Measurements from ENCODE around the gene CDK18. TPM values are rescaled to one million over a fixed set of nuclear protein-coding genes. Genes with fewer than 3 reads are reported as not detected.

CDK18 gene
- total RNA-seq, 2 experiments from 2014 or later, result 8.4 to 10.4 TPM

- no peak overlapping the region for H3K4me3 Mint-ChIP-seq
- H3K36me3 Mint-ChIP-seq (ENCODE audit: low read depth), result peaks cover 6% of the 10 kb centered on the region
- H3K9me3 Mint-ChIP-seq, result peaks cover 7% of the 10 kb centered on the region
- peaks cover 7% of the 10 kb centered on the region for H3K4me1 Mint-ChIP-seq (ENCODE audit: low read depth)
- no peak for DNase-seq
- CTCF ChIA-PET, result interaction anchor here (1.1 to 2.0 kb wide), 3 partner anchors 15 to 73 kb away, joined by 4 to 7 read pairs (median 5); no protein-coding TSS in a partner anchor
- no peak for ATAC-seq
- POLR2A ChIA-PET, result interaction anchor here (1.3 kb wide), 1 partner anchor 29 kb away, joined by 3 read pairs; no protein-coding TSS in a partner anchor
- no peak overlapping the region for H3K27ac Mint-ChIP-seq
- TF ChIP-seq, protein P1, sequence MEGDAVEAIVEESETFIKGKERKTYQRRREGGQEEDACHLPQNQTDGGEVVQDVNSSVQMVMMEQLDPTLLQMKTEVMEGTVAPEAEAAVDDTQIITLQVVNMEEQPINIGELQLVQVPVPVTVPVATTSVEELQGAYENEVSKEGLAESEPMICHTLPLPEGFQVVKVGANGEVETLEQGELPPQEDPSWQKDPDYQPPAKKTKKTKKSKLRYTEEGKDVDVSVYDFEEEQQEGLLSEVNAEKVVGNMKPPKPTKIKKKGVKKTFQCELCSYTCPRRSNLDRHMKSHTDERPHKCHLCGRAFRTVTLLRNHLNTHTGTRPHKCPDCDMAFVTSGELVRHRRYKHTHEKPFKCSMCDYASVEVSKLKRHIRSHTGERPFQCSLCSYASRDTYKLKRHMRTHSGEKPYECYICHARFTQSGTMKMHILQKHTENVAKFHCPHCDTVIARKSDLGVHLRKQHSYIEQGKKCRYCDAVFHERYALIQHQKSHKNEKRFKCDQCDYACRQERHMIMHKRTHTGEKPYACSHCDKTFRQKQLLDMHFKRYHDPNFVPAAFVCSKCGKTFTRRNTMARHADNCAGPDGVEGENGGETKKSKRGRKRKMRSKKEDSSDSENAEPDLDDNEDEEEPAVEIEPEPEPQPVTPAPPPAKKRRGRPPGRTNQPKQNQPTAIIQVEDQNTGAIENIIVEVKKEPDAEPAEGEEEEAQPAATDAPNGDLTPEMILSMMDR (IDR thresholded peaks at IDR 0.05), result no peak
- intact Hi-C loops (cut with micrococcal nuclease), result no loop called here
- H3K27me3 Mint-ChIP-seq, result peaks cover 31% of the 10 kb centered on the region
Measured at GRCh38 chr1:205470131-205470530, 34.3 kb upstream of the CDK18 start.

DNA sequence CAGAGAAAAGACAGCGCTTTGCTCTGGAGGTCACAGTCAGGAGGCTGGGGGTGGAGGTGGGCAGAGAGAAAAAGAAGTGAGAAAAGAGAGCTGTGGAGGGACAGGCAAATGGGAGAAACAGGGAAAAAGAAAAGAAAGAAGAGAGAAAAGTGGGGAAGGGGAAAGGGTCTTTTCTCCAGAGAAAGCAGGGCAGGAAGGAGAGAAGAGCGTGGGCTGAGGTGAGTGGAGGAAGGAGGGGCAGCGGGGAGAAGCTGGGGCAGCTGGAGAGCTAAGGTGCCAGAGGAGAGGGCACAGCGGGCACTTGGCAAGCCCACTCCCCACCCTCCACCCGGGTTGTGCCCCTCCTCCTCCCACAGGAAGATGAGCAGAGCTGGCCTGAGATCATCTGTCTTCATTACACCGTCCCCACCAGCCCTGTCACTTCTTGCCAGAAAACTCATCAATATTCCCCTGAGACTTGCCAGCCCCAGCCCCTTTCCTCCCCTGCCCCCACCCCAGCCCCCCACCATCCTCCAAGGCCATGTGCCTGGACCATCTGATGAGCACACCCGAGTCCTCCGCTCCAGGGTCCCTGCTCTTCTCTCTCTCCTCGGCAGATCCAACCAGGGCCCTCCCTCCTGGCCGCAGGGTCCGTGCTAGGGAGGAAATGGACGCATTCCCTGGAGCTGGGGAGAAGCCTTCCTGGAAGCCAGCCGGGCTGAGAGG lies 31.6 kb upstream of the CDK18 start:
- H3K4me3 Mint-ChIP-seq, result no peak overlapping the region
- peaks cover 7% of the 10 kb centered on the region for H3K4me1 Mint-ChIP-seq (ENCODE audit: low read depth)
- CTCF ChIA-PET, result interaction anchor here (1.1 to 6.0 kb wide), 4 partner anchors 14 to 119 kb away, joined by 3 to 52 read pairs (median 8); no protein-coding TSS in a partner anchor
- peaks cover 24% of the 10 kb centered on the region for H3K27me3 Mint-ChIP-seq
- POLR2A ChIA-PET, result no interaction called here
- peaks cover 18% of the 10 kb centered on the region for H3K9me3 Mint-ChIP-seq
- DNase-seq, result no peak
- intact Hi-C loops (cut with micrococcal nuclease), result no loop called here
- TF ChIP-seq, protein P1 (IDR thresholded peaks at IDR 0.05), result no peak
- H3K27ac Mint-ChIP-seq, result no peak overlapping the region
- H3K36me3 Mint-ChIP-seq (ENCODE audit: low read depth), result peaks cover 6% of the 10 kb centered on the region
- ATAC-seq, result no peak

- DNase-seq (no peak), ATAC-seq (no peak)
- ChIA-PET CTCF (interaction anchor here (1.1 to 6.0 kb wide), 4 partner anchors 13 to 119 kb away, joined by 3 to 52 read pairs (median 8); no protein-coding TSS in a partner anchor), POLR2A (no interaction called here)
- H3K36me3 Mint-ChIP-seq (ENCODE audit: low read depth), result peaks cover 6% of the 10 kb centered on the region
- H3K27me3 Mint-ChIP-seq, result peaks cover 24% of the 10 kb centered on the region
- TF ChIP-seq, protein P1 (IDR thresholded peaks at IDR 0.05), result no peak
- H3K9me3 Mint-ChIP-seq, result peaks cover 18% of the 10 kb centered on the region
- no peak overlapping the region for H3K27ac Mint-ChIP-seq
- H3K4me1 Mint-ChIP-seq (ENCODE audit: low read depth), result peaks cover 7% of the 10 kb centered on the region
- intact Hi-C loops (cut with micrococcal nuclease), result no loop called here
- no peak overlapping the region for H3K4me3 Mint-ChIP-seq
Measured at GRCh38 chr1:205473475-205473874, 31.0 kb upstream of the CDK18 start.

DNA sequence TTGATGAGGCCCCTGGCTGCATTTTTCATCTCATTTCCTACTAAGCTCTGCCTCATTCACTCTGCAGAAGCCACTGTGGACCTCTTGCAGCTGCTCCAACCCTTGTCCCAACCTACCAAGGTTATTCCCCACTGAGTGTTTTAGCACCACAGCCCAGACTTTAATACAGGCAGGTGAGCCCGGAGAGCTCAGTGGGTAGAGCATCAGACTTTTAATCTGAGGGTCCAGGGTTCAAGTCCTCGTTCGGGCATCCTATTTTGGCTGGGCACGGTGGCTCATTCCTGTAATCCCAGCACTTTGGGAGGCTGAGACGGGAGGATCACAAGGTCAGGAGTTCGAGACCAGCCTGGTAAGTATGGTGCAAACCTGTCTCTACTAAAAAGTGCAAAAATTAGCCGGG lies 30.5 kb upstream of the CDK18 start:
- ATAC-seq (no peak), DNase-seq (no peak)
- H3K9me3 Mint-ChIP-seq, result peaks cover 18% of the 10 kb centered on the region
- H3K4me3 Mint-ChIP-seq, result no peak overlapping the region
- peaks cover 24% of the 10 kb centered on the region for H3K27me3 Mint-ChIP-seq
- ChIA-PET CTCF (interaction anchor here (1.0 to 6.0 kb wide), 5 partner anchors 13 to 139 kb away, joined by 3 to 52 read pairs (median 5); no protein-coding TSS in a partner anchor), POLR2A (interaction anchor here (0.6 kb wide), 1 partner anchor 15 kb away, joined by 3 read pairs; no protein-coding TSS in a partner anchor)
- H3K4me1 Mint-ChIP-seq (ENCODE audit: low read depth), result peaks cover 7% of the 10 kb centered on the region
- intact Hi-C loops (cut with micrococcal nuclease), result no loop called here
- peaks cover 6% of the 10 kb centered on the region for H3K36me3 Mint-ChIP-seq (ENCODE audit: low read depth)
- no peak overlapping the region for H3K27ac Mint-ChIP-seq
- TF ChIP-seq, protein P1 (IDR thresholded peaks at IDR 0.05), result no peak

DNA sequence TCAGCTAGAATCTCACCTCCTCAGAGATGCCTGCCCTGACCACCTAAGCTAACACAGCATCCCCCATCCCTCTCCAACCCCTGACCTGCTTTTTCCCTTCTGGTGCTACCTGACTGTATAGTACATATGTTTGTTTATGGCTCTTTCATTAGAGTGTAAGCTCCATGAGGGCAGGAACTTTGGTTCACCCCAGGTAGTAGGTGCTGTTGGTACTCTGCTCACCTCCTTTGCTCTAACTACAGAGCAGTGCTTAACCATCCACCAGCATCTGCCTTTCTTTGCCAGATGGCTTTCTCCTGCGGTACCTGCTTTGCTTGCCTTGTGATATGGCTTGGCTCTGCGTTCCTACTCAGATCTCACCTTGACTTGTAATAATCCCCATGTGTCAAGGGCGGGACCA lies 29.9 kb upstream of the CDK18 start:
- H3K4me3 Mint-ChIP-seq, result no peak overlapping the region
- H3K27me3 Mint-ChIP-seq, result peaks cover 24% of the 10 kb centered on the region
- peaks cover 6% of the 10 kb centered on the region for H3K36me3 Mint-ChIP-seq (ENCODE audit: low read depth)
- ATAC-seq (no peak), DNase-seq (no peak)
- H3K9me3 Mint-ChIP-seq, result peaks cover 18% of the 10 kb centered on the region
- intact Hi-C loops (cut with micrococcal nuclease), result no loop called here
- CTCF ChIA-PET, result interaction anchor here (1.0 to 6.0 kb wide), 4 partner anchors 12 to 140 kb away, joined by 3 to 52 read pairs (median 11); no protein-coding TSS in a partner anchor
- TF ChIP-seq, protein P1 (IDR thresholded peaks at IDR 0.05), result no peak
- POLR2A ChIA-PET, result no interaction called here
- H3K27ac Mint-ChIP-seq, result no peak overlapping the region
- peaks cover 9% of the 10 kb centered on the region for H3K4me1 Mint-ChIP-seq (ENCODE audit: low read depth)
